ENCODE measurements around the gene FANCM.
"Not testable (repeated sequence)": the region's sequence is repeated elsewhere in the genome, so short reads cannot be mapped to it uniquely, and the experiment has no call there.

The FANCM gene

GRCh38 chr14:45211295-45211694 is 75.6 kb downstream of the FANCM start:
- FAIRE-seq (no peak), DNase-seq (ENCODE audit: insufficient read length, low spot score) (no peak)
- TF ChIP-seq SPI1 (IDR thresholded peaks at IDR 0.05; ENCODE audit: low read depth, low read length), result no peak
- no peak for TF ChIP-seq POLR2AphosphoS5 (IDR thresholded peaks at IDR 0.05; ENCODE audit: low read depth, low read length)
- no peak for TF ChIP-seq POLR2A (IDR thresholded peaks at IDR 0.05; ENCODE audit: low read depth, low read length)
- TF ChIP-seq TAF1 (IDR thresholded peaks at IDR 0.05; ENCODE audit: low read depth, low read length), result no peak
- TF ChIP-seq PAX5 (IDR thresholded peaks at IDR 0.05; ENCODE audit: insufficient read depth, low read length, severe bottlenecking), result no peak
- TF ChIP-seq POU2F2 (IDR thresholded peaks at IDR 0.05; ENCODE audit: low read depth, low read length), result no peak

DNA sequence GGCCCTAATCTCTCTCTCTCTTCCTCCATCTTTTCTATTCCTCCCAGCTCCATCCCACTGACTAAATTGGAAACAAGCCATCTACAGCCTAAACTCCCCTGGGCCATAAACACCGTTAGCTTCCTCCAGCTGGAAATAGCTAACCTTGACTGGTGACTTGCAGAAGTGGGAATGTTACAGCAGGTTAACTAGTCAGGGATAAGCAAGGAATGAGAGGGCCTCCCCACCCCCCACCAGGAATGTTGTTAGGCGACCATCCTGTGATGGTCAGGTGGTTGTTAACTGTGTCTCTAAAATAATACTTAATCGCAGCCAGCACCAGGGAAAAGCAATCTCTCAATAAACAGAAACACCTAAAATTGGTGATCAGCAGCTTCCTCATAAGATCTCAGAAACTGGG is 76.5 kb downstream of the FANCM start:
- TF ChIP-seq SPI1 (IDR thresholded peaks at IDR 0.05; ENCODE audit: low read depth, low read length) (no peak), POLR2AphosphoS5 (IDR thresholded peaks at IDR 0.05; ENCODE audit: low read depth, low read length) (no peak)
- DNase-seq (ENCODE audit: insufficient read length, low spot score), result no peak
- no peak for FAIRE-seq

DNA sequence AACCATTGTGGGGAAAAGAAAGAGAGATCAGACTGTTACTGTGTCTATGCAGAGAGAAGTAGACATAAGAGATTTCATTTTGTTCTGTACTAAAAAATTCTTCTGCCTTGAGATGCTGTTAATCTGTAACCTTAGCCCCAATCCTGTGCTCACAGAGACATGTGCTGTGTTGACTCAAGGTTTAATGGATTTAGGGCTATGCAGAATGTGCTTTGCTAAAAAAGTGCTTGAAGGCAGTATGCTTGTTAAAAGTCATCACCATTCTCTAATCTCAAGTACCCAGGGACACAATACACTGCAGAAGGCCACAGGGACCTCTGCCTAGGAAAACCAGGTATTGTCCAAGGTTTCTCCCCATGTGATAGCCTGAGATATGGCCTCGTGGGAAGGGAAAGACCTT is 78.0 kb downstream of the FANCM start:
- DNase-seq (ENCODE audit: insufficient read length, low spot score); FAIRE-seq: not testable (repeated sequence)

DNA sequence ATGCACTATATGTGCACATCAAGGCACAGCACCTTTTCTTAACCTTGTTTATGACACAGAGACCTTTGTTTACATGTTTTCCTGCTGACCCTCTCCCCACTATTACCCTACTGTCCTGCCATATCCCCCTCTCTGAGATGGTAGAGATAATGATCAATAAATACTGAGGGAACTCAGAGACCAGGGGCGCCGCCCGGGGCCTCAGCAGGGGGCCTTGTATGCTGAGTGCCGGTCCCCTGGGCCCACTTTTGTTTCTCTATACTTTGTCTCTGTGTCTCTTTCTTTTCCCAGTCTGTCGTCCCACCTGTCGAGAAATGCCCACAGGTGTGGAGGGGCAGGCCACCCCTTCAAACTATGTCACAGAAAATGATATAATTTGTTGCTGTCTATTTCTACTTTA is 78.6 kb downstream of the FANCM start:
- not testable (repeated sequence) for FAIRE-seq; DNase-seq (ENCODE audit: insufficient read length, low spot score)

- no peak for FAIRE-seq
- TF ChIP-seq POLR2A (IDR thresholded peaks at IDR 0.05; ENCODE audit: low read depth, low read length) (no peak), POU2F2 (IDR thresholded peaks at IDR 0.05; ENCODE audit: low read depth, low read length) (no peak), SPI1 (IDR thresholded peaks at IDR 0.05; ENCODE audit: low read depth, low read length) (peak; percentile 56)
- no peak for DNase-seq (ENCODE audit: insufficient read length, low spot score)
Observed at GRCh38 chr14:45222485-45223262, 86.9 kb downstream of the FANCM start.

DNA sequence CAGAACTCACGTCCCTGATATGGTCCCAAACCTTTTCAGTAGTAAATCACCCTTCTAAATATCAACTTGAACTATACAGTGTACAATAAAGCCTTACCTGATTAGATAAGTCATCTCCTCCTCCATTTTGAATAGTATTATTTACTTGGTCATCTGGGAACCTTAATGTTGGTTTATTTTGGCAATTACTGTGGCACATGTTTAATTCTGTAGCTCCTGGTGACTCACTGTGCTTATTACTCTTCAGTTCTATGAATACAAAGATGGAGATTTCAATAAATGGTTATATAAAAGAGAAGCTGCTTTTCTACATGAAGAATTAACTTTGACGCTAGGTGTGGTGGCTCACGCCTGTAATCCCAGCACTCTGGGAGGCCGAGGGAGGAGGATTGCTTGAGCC is 91.8 kb downstream of the FANCM start:
- TF ChIP-seq TAF1 (IDR thresholded peaks at IDR 0.05; ENCODE audit: low read depth, low read length) (no peak), POLR2A (IDR thresholded peaks at IDR 0.05; ENCODE audit: low read depth, low read length) (no peak), SPI1 (IDR thresholded peaks at IDR 0.05; ENCODE audit: low read depth, low read length) (no peak), POU2F2 (IDR thresholded peaks at IDR 0.05; ENCODE audit: low read depth, low read length) (no peak)
- FAIRE-seq (no peak), DNase-seq (ENCODE audit: insufficient read length, low spot score) (no peak)

- TF ChIP-seq POLR2AphosphoS5 (IDR thresholded peaks at IDR 0.05; ENCODE audit: low read depth, low read length) (no peak), POU2F2 (IDR thresholded peaks at IDR 0.05; ENCODE audit: low read depth, low read length) (no peak), PAX5 (IDR thresholded peaks at IDR 0.05; ENCODE audit: insufficient read depth, low read length, severe bottlenecking) (no peak)
- FAIRE-seq (no peak), DNase-seq (ENCODE audit: insufficient read length, low spot score) (no peak)
Observed at GRCh38 chr14:45238988-45239387, 103.3 kb downstream of the FANCM start.

DNA sequence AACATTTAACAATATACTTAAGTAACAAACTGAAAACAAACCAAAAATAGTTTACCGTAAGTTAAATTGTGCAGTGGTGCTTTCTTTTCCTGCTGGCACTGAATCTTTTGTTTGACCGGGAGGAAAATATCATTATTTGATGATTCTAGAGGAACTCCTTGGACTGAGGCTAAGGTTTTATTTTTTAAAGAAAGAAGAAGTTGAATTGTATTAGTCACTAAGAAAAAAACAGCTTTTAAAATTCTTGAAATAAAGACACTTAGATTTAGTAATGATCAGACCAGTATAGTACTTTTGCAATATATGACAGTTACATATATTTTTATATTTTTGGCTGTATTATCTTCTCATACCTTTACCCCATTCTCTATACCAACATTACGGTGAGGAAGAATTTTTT is 107.0 kb downstream of the FANCM start:
- no peak for FAIRE-seq
- DNase-seq (ENCODE audit: insufficient read length, low spot score), result no peak
- no peak for TF ChIP-seq POU2F2 (IDR thresholded peaks at IDR 0.05; ENCODE audit: low read depth, low read length)
- TF ChIP-seq PAX5 (IDR thresholded peaks at IDR 0.05; ENCODE audit: insufficient read depth, low read length, severe bottlenecking), result no peak
- no peak for TF ChIP-seq TAF1 (IDR thresholded peaks at IDR 0.05; ENCODE audit: low read depth, low read length)
- no peak for TF ChIP-seq POLR2AphosphoS5 (IDR thresholded peaks at IDR 0.05; ENCODE audit: low read depth, low read length)
- no peak for TF ChIP-seq POLR2A (IDR thresholded peaks at IDR 0.05; ENCODE audit: low read depth, low read length)
- no peak for TF ChIP-seq SPI1 (IDR thresholded peaks at IDR 0.05; ENCODE audit: low read depth, low read length)

GRCh38 chr14:45246151-45246550 is 110.4 kb downstream of the FANCM start:
- no peak for DNase-seq (ENCODE audit: insufficient read length, low spot score)

DNA sequence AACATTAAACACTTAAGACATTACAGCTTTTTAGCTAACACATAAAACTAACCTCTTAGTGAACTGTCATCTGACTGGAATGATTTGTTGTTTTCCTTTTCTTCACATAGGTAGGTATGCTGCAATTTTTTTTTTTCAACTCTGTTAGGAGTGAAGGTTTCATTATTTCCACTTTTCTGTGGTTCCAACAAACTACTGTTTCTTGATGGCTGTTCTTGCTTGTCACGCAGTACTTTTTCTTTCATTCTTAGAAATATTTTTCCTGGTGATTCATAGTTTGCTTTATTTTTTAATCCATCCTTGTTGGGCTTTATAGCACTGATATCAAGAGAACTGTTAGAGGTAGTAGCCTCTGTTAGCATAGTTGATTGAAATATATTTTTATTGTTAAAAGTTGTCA is 111.0 kb downstream of the FANCM start:
- no peak for TF ChIP-seq POLR2AphosphoS5 (IDR thresholded peaks at IDR 0.05; ENCODE audit: low read depth, low read length)
- no peak for TF ChIP-seq TAF1 (IDR thresholded peaks at IDR 0.05; ENCODE audit: low read depth, low read length)
- TF ChIP-seq SPI1 (IDR thresholded peaks at IDR 0.05; ENCODE audit: low read depth, low read length), result no peak
- TF ChIP-seq POU2F2 (IDR thresholded peaks at IDR 0.05; ENCODE audit: low read depth, low read length), result no peak
- no peak for TF ChIP-seq POLR2A (IDR thresholded peaks at IDR 0.05; ENCODE audit: low read depth, low read length)
- TF ChIP-seq PAX5 (IDR thresholded peaks at IDR 0.05; ENCODE audit: insufficient read depth, low read length, severe bottlenecking), result no peak
- FAIRE-seq (no peak), DNase-seq (ENCODE audit: insufficient read length, low spot score) (no peak)

More at GRCh38 chr14:45246151-45246550, 110.4 kb downstream of the FANCM start:
- no peak for TF ChIP-seq TAF1 (IDR thresholded peaks at IDR 0.05; ENCODE audit: low read depth, low read length)
- no peak for TF ChIP-seq POLR2AphosphoS5 (IDR thresholded peaks at IDR 0.05; ENCODE audit: low read depth, low read length)
- TF ChIP-seq PAX5 (IDR thresholded peaks at IDR 0.05; ENCODE audit: insufficient read depth, low read length, severe bottlenecking), result no peak
- no peak for TF ChIP-seq POU2F2 (IDR thresholded peaks at IDR 0.05; ENCODE audit: low read depth, low read length)
- TF ChIP-seq SPI1 (IDR thresholded peaks at IDR 0.05; ENCODE audit: low read depth, low read length), result no peak
- TF ChIP-seq POLR2A (IDR thresholded peaks at IDR 0.05; ENCODE audit: low read depth, low read length), result no peak
- FAIRE-seq, result no peak

- FAIRE-seq, result no peak
- TF ChIP-seq POU2F2 (IDR thresholded peaks at IDR 0.05; ENCODE audit: low read depth, low read length), result no peak
Observed at GRCh38 chr14:45247427-45247826, 111.7 kb downstream of the FANCM start.

More at GRCh38 chr14:45247427-45247826, 111.7 kb downstream of the FANCM start:
- no peak for DNase-seq (ENCODE audit: insufficient read length, low spot score)

All from GM12891 (cell line).